Ishikawa (cell line): ENCODE measurements around the gene SBF2.

Source experiments
- CEBPB ChIP-seq: IDR thresholded peaks from 2 replicates; pipeline ENCODE4 v1.6.1; 2012
- CREB1 ChIP-seq: IDR thresholded peaks from 2 replicates; pipeline ENCODE4 v1.6.1; 2012; ENCODE audit warnings: low read depth
- EGR1 ChIP-seq: IDR thresholded peaks from 2 replicates; pipeline ENCODE4 v1.6.1; 2012
- EP300 ChIP-seq: IDR thresholded peaks from 2 replicates; pipeline ENCODE4 v1.6.1; 2012; ENCODE audit warnings: borderline replicate concordance
- FOXM1 ChIP-seq: IDR thresholded peaks from 2 replicates; pipeline ENCODE4 v1.6.1; 2012; ENCODE audit warnings: low read depth, borderline replicate concordance
- NFIC ChIP-seq: IDR thresholded peaks from 2 replicates; pipeline ENCODE4 v1.6.1; 2012
- RAD21 ChIP-seq: IDR thresholded peaks from 2 replicates; pipeline ENCODE4 v1.6.1; 2012; ENCODE audit warnings: low read depth
- TAF1 ChIP-seq: IDR thresholded peaks from 2 replicates; pipeline ENCODE4 v1.6.1; 2012; ENCODE audit warnings: low read depth, mild to moderate bottlenecking
- TCF12 ChIP-seq: IDR thresholded peaks from 2 replicates; pipeline ENCODE4 v1.6.1; 2012; ENCODE audit warnings: low read depth
- TEAD4 ChIP-seq: IDR thresholded peaks from 2 replicates; pipeline ENCODE4 v1.6.1; 2012
- YY1 ChIP-seq: IDR thresholded peaks from 2 replicates; pipeline ENCODE4 v1.6.1; 2012; ENCODE audit warnings: low read depth
- ZBTB7A ChIP-seq: IDR thresholded peaks from 2 replicates; pipeline ENCODE4 v1.6.1; 2012; ENCODE audit warnings: low read depth
- TF ChIP-seq, protein P1 (sequence below): IDR thresholded peaks from 2 replicates; pipeline ENCODE4 v1.6.1; 2012
- TF ChIP-seq, protein P2 (sequence below): IDR thresholded peaks from 2 replicates; pipeline ENCODE4 v1.6.1; 2012; ENCODE audit warnings: low read depth, mild to moderate bottlenecking
- TF ChIP-seq, protein P3 (sequence below): IDR thresholded peaks from 2 replicates; pipeline ENCODE4 v1.6.1; 2012

The SBF2 gene

DNA sequence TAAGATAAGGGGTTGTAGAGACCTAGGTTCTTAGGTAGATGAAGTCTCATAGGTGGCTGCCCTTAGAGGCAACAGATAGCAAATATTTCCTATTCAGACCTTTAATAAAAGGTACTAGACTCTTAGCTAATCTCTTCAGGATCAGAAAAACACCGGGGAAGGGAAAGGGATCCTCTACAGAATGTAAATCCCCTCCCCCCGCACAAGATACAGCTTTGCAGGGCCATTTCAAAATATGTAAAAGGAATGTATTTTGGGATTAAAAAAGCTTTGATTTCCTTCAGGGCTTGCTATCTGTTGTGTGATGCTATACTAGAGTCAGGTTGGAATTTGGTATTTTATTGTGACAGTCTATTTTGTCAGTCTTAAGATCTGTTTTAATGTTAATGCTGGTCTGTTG is 517.0 kb downstream of the SBF2 start:
- no peak for TF ChIP-seq ZBTB7A
- TF ChIP-seq EP300, result no peak
- no peak for TF ChIP-seq CREB1
- TF ChIP-seq, protein P1, sequence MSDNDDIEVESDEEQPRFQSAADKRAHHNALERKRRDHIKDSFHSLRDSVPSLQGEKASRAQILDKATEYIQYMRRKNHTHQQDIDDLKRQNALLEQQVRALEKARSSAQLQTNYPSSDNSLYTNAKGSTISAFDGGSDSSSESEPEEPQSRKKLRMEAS, result no peak
- no peak for TF ChIP-seq TCF12
- TF ChIP-seq, protein P2, sequence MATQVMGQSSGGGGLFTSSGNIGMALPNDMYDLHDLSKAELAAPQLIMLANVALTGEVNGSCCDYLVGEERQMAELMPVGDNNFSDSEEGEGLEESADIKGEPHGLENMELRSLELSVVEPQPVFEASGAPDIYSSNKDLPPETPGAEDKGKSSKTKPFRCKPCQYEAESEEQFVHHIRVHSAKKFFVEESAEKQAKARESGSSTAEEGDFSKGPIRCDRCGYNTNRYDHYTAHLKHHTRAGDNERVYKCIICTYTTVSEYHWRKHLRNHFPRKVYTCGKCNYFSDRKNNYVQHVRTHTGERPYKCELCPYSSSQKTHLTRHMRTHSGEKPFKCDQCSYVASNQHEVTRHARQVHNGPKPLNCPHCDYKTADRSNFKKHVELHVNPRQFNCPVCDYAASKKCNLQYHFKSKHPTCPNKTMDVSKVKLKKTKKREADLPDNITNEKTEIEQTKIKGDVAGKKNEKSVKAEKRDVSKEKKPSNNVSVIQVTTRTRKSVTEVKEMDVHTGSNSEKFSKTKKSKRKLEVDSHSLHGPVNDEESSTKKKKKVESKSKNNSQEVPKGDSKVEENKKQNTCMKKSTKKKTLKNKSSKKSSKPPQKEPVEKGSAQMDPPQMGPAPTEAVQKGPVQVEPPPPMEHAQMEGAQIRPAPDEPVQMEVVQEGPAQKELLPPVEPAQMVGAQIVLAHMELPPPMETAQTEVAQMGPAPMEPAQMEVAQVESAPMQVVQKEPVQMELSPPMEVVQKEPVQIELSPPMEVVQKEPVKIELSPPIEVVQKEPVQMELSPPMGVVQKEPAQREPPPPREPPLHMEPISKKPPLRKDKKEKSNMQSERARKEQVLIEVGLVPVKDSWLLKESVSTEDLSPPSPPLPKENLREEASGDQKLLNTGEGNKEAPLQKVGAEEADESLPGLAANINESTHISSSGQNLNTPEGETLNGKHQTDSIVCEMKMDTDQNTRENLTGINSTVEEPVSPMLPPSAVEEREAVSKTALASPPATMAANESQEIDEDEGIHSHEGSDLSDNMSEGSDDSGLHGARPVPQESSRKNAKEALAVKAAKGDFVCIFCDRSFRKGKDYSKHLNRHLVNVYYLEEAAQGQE, result no peak
- TF ChIP-seq TEAD4, result no peak
- TF ChIP-seq FOXM1, result no peak
- TF ChIP-seq YY1, result no peak
- no peak for TF ChIP-seq CEBPB
- TF ChIP-seq TAF1, result no peak
- TF ChIP-seq RAD21, result no peak
- no peak for TF ChIP-seq EGR1
- TF ChIP-seq, protein P3, sequence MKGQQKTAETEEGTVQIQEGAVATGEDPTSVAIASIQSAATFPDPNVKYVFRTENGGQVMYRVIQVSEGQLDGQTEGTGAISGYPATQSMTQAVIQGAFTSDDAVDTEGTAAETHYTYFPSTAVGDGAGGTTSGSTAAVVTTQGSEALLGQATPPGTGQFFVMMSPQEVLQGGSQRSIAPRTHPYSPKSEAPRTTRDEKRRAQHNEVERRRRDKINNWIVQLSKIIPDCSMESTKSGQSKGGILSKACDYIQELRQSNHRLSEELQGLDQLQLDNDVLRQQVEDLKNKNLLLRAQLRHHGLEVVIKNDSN, result no peak
- no peak for TF ChIP-seq NFIC

DNA sequence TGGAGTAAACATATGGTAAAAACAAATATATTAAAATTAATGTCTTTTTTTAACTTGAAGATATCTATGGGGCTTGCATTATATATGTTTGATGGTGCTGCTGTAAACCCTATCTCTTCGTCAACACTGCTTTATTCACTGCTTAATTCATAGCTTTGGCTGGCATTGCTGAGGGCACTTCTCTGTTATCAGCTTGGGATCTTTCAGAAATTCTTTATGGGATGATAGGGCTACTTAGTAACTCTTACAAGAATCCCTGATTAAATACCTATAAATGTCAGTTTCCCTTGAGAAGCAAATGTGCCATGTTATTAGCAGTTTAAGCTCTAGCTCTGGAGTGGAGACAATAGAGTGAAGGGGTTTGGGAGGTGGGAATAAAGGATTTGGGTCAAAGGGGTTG is 517.8 kb downstream of the SBF2 start:
- no peak for TF ChIP-seq CEBPB
- no peak for TF ChIP-seq EGR1
- TF ChIP-seq TEAD4, result no peak

DNA sequence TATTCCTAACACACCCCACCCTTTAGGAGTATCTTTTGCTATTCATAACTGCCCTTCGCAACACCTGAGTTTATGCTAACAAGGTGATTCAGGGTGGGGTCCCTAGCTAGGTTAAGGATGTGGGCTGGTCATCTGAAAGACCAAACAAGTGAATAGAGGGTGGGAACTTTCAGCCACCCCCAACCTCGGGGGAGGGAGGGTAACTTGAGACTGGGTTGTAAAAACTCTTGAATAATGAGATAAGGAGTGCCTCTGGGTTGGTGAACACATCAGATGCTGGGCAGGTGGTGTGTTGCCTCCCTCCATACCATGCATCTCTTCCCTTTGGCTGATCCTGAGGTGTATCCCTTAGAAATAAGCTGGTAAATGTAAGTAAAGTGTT is 518.6 kb downstream of the SBF2 start:
- TF ChIP-seq ZBTB7A (no peak), TCF12 (no peak), YY1 (no peak), FOXM1 (no peak), EP300 (no peak), EGR1 (no peak), NFIC (no peak), RAD21 (no peak), CREB1 (no peak), TAF1 (no peak), CEBPB (no peak), TEAD4 (no peak)
- TF ChIP-seq, protein P2, result no peak
- TF ChIP-seq, protein P3, result no peak
- TF ChIP-seq, protein P1, result no peak

DNA sequence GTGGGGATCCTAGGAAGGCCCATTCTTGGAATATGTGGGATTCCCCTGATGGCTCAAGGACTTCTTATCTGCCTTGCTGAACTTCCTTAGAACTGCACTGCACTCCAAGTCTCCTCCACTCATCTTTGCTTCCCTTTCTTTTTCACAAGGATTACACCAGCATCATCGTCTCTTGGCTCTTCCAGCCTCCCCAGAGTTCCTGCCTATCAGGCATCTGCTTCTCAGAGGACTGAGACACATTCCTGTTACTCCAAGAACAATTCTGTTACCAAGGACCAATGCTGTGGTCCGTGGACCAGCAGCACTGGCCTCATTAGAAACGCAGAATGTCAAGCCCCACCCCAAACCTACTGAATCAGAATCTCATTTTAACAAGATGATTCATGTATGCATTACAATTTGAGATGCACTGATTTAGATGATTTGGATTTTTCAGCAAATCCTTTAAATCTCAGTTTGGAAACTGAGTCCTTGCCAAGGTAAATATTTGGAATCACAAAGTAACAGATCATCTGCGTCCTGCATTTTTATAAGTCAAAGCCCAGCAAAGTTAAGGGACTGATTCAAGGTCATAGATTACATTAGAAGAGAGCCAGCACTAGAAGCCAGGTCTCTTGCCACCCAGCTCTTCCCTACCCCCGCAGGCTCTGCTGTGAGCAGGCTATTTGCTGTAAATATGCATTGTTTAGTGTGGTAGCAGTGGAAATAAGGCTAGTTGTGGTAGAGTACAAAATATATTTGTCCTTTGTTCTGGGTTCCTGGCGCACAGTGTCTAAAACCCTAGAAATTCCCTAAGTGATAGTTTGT is 519.2 kb downstream of the SBF2 start:
- TF ChIP-seq YY1 (no peak), FOXM1 (no peak), TEAD4 (no peak), CREB1 (no peak), CEBPB (no peak), TAF1 (no peak), TCF12 (no peak)
- TF ChIP-seq, protein P1, result no peak

DNA sequence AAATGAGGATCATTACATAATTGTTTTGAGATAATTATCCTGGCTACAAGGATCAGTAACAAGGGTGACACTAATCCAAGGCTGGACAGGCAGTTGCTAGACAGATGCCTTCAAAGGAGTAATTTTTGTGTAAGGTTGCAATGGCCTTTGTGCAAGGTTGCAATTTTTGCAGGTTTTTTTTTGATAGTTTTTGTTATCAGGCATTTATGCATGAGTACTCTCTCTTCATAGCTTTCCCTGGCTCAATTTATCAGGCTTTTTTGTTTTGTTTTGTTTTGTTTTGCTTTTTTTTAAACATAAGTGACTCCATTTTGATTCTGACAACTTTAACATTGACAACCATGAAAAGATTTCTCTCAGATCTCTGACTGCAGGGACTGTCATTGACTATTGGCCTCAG is 519.9 kb downstream of the SBF2 start:
- TF ChIP-seq, protein P2, result no peak
- TF ChIP-seq FOXM1, result no peak
- no peak for TF ChIP-seq EP300
- no peak for TF ChIP-seq ZBTB7A
- no peak for TF ChIP-seq CREB1
- TF ChIP-seq EGR1, result no peak
- TF ChIP-seq YY1, result no peak
- TF ChIP-seq NFIC, result no peak
